Amygdala (tissue), 56 donors: ENCODE results near the gene FGF2.
"Not testable (repeated sequence)": the region's sequence is repeated elsewhere in the genome, so short reads cannot be mapped to it uniquely, and the experiment has no call there.

Source experiments
- DNase-seq, 56 donors: peaks; one replicate each; lab custom pipeline; 2025; lab: John Stamatoyannopoulos, UW

FGF2 gene

DNA sequence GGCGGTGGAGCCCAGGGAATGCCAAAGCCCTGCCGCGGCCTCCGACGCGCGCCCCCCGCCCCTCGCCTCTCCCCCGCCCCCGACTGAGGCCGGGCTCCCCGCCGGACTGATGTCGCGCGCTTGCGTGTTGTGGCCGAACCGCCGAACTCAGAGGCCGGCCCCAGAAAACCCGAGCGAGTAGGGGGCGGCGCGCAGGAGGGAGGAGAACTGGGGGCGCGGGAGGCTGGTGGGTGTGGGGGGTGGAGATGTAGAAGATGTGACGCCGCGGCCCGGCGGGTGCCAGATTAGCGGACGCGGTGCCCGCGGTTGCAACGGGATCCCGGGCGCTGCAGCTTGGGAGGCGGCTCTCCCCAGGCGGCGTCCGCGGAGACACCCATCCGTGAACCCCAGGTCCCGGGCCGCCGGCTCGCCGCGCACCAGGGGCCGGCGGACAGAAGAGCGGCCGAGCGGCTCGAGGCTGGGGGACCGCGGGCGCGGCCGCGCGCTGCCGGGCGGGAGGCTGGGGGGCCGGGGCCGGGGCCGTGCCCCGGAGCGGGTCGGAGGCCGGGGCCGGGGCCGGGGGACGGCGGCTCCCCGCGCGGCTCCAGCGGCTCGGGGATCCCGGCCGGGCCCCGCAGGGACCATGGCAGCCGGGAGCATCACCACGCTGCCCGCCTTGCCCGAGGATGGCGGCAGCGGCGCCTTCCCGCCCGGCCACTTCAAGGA, at the start of gene FGF2:
Gene FGF2, plus strand, starts transcription at position 279 of the 705 bp plus-strand sequence. Its CDS starts 344 bp downstream, at position 623.
- DNase-seq: peak in 50 of 56 donors; percentile 2 to 81 (median 46)

DNA sequence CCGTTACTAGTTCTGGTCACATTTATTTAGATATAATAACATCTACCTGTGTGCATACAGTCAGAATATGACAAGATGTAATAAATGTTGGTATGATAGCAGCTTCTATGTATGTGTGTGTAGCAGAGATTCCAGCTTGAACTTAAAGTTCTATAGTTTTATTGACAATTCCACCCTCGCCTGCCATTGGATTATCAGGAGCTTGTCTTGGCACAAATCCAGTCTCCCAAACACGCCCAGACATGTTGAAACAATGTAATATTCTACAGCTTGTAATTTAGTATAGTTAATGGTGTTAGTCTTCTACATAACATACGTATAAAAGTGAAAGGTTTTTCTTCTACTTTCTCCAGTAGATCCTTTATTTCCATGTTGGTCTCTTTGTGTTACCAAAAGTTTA, 49.7 kb upstream of the FGF2 start:
- no peak for DNase-seq

DNA sequence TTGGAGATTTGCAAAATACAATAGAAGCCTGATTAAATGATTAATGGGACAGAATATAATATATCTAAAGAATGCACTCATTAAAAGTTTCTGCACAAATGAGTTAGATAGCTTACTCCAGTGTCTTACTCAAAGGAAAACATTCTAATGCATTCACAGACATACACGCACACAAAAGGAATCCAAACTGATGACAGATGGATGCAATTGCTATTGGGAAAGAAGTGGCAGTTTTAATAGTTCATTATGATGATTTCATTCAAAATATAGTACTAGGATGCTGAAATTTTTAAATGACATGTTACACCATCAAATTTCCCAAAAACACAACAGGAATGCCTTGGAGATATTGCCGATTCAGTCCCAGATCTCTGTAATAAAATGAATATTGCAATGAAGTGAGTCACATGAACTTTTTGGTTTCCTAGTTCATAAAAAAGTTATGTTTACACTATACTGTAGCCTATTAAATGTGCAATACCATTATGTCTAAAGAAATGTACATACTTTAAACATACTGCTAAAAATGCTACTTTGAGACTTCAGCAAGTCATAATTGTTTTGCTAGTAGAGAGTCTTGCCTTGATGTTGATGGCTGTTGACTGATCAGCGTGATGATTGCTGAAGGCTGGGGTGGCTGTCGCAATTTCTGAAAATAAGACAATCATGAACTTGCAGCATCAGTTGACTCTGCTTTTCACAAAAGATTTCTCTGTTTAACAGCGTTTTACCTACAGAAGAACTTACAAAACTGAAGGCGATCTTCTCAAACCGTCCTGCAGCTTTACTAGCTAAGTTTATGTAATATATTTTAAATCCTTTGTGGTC, 48.6 kb upstream of the FGF2 start:
- no peak for DNase-seq

DNA sequence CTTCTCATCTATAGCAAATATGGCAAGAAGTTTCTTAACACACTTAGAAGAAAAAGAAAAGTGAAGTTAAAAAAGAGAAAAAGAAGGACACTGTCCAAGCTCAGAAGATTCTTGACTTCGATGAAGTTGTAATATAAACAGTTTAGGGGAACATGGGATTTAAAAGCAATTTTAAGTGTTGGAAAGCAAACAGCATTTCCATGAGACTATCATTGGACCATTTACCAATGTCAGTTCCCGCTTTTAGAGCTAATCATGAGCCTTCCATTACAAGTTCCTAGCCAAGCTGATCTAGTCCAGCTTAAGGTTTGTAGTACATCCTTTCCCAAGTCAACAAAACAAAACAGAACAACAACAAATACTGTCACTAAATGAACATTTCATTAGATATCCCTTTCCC, 45.1 kb upstream of the FGF2 start:
- DNase-seq: no peak

DNA sequence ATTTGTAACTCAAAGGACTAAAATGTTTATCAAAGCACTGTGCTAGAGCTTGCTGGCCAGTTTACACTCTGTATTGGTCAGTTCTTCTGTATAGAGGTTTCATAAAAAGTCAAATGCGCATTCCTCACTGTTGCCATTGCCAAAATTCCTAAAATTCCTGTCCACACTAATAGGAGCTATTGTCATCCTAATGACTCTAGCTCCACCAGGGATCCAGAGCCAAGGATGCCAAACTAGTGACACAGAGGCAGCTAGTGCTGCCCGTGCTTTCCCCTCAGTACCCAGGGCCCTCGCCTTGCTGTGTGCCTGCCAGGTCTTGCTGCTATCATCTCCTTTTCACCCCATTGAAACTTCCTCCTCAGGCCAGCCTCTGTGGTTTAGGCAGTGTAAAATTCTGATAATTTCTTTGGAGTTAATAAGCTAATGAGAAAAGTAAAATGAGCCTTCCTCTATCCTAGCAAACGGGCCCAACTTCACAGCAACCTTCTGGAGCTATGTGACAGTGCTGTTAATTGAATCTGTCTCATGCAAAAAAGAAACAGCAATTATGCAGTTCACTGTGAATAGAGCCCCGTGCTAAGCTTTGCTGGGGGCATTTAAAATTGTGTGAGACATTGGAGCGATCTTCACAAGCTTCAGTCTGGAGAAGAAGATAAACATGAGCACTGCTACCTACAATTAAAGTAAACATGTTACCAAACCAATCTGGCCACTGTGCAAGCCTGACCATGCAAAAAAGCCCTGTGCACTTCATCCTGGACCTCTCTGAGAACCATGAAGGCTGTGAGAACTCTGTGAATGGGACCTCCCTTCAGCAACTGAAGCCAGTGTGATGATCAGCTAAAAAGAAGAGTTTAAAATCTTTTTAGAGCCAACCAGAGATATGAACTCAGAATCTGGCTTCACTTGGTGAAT, 43.1 kb upstream of the FGF2 start:
- peak in 7 of 56 donors; percentile 0 to 29 (median 8) for DNase-seq

DNA sequence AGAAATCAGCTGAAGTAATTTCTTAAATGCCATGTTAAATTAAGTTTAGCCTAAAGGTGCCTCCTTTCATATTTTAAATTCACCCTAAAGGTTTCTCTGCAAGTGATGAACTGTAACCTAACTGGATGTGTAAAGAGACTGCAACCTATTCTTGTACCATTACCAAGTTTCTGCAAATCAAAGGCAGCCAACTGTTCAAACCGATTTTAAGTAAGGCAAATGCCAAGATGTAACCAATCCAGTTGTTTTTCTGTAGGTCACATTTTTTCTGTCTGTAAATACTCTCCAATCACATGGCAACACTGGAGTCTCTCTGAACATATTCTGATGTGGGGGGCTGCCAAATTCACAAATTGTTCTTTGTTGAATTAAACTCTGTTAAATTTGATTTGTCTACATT, 42.4 kb upstream of the FGF2 start:
- no peak for DNase-seq

DNA sequence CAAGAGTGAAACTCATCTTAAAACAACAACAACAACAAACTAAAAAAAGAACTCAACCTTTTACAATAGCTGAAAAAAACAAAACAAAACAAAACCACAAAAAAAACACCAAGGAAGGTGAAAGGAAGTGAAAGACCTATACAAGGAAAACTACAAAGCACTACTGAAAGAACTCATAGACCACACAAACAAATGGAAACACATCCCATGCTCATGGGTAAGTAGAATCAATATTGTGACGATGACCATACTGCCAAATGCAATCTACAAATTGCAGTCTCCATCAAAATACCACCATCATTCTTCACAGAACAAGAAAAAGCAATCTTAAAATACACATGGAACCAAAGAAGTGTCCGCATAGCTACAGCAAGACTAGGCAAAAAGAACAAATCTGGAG, 41.5 kb upstream of the FGF2 start:
- DNase-seq: no peak

DNA sequence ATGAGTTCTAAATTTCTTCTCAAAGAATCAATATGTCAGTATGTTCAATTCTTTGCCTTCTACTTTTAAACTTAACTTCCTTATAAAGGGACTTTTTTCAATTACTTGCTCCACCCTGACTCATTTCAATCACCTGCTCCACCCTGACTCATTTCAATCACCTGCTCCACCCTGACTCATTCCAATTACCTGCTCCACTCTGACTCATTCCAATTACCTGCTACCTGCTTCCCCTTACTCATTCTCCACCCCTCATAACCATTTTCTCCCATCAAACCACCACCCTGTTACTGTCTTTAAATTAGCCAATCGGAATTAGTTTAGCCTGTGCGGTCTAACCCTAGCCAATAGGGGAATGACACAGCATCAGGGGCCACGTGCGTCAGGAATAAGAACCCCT, 40.3 kb upstream of the FGF2 start:
- not testable (repeated sequence) for DNase-seq

DNA sequence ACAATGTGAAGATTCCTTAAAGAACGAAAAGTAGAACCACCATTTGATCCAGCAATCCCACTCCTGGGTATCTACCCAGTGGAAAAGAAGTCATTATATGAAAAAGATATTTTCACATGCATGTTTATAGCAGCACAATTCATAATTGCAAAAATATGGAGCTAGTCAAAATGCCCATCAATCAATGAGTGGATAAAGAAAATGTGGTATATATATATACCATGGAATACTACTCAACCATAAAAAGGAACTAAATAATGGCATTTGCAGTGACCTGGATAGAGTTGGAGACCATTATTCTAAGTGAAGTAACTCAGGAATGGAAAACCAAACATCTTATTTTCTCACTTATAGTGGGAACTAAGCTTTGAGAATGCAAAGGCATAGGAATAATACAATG, 39.7 kb upstream of the FGF2 start:
- DNase-seq: not testable (repeated sequence)

DNA sequence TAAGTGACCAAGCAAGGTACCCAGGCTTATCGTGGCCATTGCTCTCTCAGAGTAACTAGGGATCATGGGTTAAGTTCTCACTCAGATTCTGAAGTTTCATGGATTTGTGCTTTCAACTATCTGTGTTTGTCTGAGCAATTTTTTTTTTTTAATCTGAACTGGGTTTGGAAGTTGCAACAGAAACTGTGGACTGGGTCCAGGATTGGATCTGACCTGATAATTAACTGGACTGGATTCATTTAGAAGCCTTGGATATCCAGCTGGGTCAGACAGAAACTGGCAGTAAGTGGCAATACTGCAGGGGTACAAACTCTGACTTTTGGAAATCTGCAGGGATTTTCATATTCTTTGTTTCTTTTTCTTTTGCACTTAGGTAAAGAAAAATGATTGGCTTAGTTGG, 38.7 kb upstream of the FGF2 start:
- no peak for DNase-seq

DNA sequence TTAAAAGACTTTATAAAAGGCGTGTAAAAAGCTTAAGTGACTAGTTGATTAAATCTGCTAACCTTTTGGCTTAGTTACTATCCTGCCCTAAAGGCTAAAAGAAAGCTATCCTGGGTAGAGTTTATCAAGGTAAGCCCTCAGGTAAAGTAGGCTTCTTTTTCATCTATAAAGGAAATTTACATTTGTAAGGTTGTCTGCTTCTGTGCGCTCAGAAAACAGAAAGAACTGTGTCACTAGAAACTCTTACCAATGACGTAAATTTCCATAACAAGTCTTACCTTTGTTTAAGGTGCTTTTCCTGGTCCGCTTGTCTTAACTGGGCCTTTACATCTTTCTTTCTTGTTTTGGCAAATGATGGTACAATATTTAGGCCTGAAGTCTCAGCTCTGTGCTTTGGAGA, 37.7 kb upstream of the FGF2 start:
- DNase-seq: no peak

DNA sequence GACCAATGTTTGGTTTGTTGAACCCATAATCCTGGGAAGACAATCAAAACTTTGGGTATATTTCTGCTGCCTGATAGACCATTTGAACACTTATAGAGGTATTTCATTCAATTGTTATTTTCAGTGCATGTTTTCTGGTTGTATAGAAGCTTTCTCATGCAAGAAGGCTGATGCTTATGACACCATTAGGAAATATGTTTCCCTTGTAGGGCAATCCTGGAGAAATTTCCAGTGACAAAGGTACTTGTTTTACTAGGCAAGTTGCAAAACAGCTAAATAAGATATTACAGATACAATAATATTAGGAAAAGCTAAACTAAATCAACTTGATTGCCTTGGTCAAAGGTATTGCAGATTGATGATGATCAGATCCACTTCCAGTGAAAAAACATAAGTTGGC, 32.8 kb upstream of the FGF2 start:
- no peak for DNase-seq

DNA sequence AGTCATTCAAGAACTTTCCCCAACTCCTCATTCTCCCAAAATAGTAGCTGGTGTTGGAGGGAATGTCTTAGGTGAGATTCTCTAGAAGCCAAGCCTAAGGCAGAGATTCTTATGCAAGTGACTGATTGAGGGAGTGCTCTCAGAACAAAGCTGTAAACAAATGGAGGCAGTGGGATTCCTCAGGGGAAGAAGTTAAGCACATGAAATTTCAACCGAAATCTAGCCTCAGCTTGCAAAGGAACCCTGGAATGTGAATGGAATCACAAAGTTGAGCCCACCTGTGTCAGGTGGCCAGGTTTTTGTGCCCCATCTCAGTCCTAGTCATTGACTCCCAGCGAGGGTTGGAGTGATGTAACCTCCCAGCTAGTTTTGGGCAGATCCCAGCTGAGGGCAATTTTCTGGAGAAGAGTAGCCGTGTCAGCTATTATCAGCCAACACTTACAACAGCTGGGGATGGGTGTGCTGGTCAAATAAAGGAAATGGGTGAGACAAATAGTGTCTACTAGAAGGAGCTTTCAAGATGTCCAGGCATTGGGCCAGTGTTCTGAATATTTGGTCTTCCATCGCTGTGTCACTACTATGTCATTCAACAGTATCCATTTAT, 29.7 kb upstream of the FGF2 start:
- no peak for DNase-seq

DNA sequence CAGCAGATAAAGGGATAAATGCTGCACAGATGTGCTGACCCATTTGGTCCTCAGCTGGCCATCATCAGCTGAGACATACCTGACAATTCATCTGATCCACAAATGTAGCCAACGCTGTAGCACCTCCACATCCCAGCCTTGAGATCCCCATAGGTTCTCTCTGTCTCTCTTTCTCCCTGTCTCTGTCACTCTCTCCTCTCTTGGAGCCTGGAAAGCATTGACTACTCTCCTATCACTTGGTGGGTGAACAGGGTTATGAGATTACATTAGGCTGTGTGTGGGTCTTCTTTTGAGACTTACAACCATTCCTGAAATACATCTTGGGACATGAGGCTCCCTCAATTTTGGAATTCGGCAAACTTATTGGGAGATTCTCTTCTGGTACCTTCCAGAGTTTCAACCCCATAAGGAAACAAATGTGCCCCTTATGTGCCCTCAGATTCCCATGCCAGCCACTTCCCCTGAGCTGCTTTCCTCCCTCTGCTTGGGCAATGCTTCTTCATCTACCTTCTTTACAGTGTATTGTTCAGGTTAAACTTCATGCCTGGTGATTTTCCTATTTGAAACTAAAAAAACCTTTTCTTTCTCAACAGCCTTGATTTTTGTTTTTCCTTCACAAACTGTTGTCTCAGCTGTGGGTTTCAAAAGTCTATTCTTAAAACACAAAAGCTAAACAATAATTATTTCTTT, 29.1 kb upstream of the FGF2 start:
- no peak for DNase-seq

DNA sequence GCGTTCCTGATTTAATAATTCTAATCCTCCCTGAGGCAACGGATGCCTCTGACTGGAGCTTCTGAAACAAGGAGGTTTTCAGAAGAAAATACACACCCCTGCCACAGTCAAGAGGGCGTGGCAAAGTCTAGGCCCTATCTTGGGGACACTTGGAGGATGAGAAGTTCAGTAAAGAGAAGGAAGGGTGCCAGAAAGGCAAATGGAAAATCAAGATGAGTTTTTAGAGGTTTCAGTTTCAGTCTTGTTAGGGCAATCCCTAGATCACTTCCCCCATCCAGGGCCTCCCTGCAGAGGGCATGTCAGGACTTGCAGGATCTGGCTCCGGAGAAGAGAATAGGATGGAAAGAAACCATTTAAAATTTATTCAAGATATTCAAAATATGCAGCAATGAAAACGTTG, 28.5 kb upstream of the FGF2 start:
- DNase-seq: peak in 7 of 56 donors; percentile 3 to 17 (median 7)

DNA sequence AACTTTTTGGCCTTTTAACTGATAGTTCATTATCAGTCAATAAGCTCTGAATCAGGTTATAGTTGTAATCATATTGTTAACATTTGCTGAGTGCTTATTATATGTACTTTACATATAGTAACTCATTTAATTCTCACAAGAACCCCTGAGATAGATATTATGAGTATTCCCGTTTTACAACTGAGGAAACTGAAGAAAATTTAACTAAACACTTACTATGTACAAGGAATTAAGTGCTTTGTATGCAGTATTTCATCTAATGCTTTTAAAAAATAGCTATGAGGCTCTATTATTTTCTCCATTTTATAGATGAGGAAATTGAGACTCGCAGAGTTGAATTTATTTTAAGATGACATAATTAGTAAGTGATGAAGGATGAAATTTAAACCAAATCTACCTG, 27.7 kb upstream of the FGF2 start:
- DNase-seq: no peak

DNA sequence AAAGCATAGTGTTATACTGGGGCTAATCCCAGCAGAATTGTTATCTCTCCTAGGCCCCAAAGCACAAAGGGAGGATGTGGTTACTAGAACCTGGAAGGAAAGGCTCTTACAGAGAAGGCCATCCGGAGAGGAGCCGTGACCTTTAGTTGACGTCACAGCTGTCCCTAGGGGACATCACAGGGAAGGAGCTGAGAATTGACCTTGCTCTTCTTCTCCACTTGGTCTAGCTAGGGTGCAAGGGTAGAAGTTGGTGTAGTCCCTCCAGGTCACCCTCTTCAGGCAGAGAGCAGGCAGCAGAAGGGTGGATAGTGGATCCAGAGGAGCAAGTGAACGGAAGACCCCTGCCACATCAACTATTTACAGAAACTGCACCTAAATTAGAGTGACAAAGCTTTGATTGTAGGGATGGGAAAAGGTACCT, 22.8 kb upstream of the FGF2 start:
- no peak for DNase-seq

DNA sequence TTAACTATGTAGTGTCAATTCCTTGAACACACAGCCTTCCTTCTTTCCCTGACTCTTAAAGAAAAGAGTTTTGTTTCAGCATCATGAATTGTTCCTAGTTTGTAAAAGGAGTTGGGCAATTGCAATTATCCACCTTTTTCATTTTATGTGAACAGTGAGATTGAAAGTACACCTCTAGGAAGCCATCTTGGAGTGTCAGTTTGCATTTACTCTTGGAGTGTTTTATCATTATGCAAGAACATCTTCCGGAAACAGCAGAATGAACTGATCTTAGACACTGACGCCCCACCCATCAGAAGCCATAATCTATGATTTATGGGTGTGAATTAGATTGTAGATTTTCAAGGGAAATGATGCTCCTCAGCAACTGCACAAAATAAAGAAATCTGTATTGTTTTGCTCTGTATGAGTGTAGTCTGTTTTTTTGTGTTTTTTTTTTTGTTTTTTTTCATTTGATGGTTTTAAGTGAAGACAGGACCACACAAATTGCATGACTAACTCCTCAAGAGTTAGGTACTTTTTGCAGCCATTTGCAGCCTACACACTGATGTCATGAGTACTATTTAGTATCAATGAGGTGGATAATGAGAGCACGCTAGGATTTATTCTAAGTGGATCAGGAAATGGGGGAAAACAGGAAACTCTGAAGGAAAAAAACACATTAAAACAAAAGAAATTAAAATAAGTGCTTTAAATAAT, 19.5 kb upstream of the FGF2 start:
- no peak for DNase-seq

DNA sequence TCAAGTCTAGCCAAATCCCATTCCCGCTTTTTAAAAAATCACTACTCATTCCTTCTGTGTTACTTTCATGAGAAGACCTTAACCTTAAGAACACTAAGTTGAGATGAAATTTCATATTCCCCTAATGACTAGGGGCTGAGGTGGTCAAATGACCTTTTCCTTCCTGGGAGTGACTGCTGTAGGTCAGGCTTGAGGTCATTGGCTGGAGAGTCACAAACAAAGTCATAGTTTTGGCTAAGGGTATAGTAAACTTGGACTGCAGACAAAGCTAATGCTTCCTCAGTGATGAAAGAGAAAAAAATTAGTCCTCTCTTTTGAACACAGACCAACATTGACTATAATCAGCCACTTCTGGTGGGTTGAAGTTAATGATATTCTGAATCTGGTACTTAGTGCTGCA, 16.0 kb upstream of the FGF2 start:
- no peak for DNase-seq
